G401 (cell line): ENCODE measurements around the gene SF3A1. TPM values are rescaled to one million over a fixed set of nuclear protein-coding genes. Genes with fewer than 3 reads are reported as not detected.

Experiments used
- DNase-seq: peaks from one replicate; pipeline ENCODE4 v3.0.0-alpha.2; 2015; ENCODE audit warnings: low spot score
- in situ Hi-C: cut with HindIII; loops from 2 replicates; pipeline ENCODE4 v1.10.0; 2016; ENCODE audit warnings: low sequenced_read_pairs, mixed read lengths
- total RNA-seq: library from RNA; depleted of rRNA; stranded (reverse); fragments of >200 nt; shearing (Covaris generic); gene quantifications from 2 replicates; pipeline ENCODE4 v1.2.3, GENCODE V29; 2014

SF3A1 gene
- total RNA-seq, 1 experiment from 2014 or later = 25.5 TPM

- DNase-seq = no peak
- in situ Hi-C loops = no loop called here
These were observed 63.7 kb downstream of the SF3A1 start for GRCh38 chr22:30293026-30293425.

- in situ Hi-C loops = no loop called here
- peak; percentile 61 for DNase-seq
These were observed 64.4 kb downstream of the SF3A1 start for GRCh38 chr22:30292069-30292970.

GRCh38 chr22:30291058-30291892 lies 65.4 kb downstream of the SF3A1 start:
- peak; percentile 63 for DNase-seq
- in situ Hi-C loops = no loop called here

GRCh38 chr22:30290342-30291057 lies 66.2 kb downstream of the SF3A1 start:
- in situ Hi-C loops = no loop called here

GRCh38 chr22:30289980-30290313 lies 66.7 kb downstream of the SF3A1 start:
- in situ Hi-C loops = loop anchor here (5.0 kb wide), 1 partner anchor 102 kb away; no protein-coding TSS in a partner anchor
- DNase-seq = no peak

More at GRCh38 chr22:30290342-30291057, 66.2 kb downstream of the SF3A1 start:
- DNase-seq = peak; percentile 16

- in situ Hi-C loops = loop anchor here (5.0 kb wide), 1 partner anchor 103 kb away; no protein-coding TSS in a partner anchor
- DNase-seq = peak; percentile 92
These were observed 67.3 kb downstream of the SF3A1 start, which contains the start of gene CASTOR1 for GRCh38 chr22:30289141-30289979. CASTOR1 (minus strand) TSS chr22:30289505; CDS start chr22:30289497, 8 bp downstream.

- in situ Hi-C loops = loop anchor here (5.0 kb wide), 1 partner anchor 104 kb away; no protein-coding TSS in a partner anchor
- no peak for DNase-seq
These were observed 68.1 kb downstream of the SF3A1 start for GRCh38 chr22:30288419-30289140.

- in situ Hi-C loops = loop anchor here (5.0 kb wide), 1 partner anchor 104 kb away; no protein-coding TSS in a partner anchor
- peak; percentile 80 for DNase-seq
These were observed 68.9 kb downstream of the SF3A1 start for GRCh38 chr22:30287648-30288418.

- peak; percentile 51 for DNase-seq
- in situ Hi-C loops = loop anchor here (5.0 kb wide), 1 partner anchor 105 kb away; no protein-coding TSS in a partner anchor
These were observed 69.7 kb downstream of the SF3A1 start for GRCh38 chr22:30286813-30287647.

- no peak for DNase-seq
These were observed 70.4 kb downstream of the SF3A1 start for GRCh38 chr22:30286331-30286730.

GRCh38 chr22:30285846-30286200 lies 70.9 kb downstream of the SF3A1 start:
- in situ Hi-C loops = loop anchor here (5.0 kb wide), 1 partner anchor 106 kb away; no protein-coding TSS in a partner anchor
- DNase-seq = no peak

More at GRCh38 chr22:30286331-30286730, 70.4 kb downstream of the SF3A1 start:
- in situ Hi-C loops = loop anchor here (5.0 kb wide), 1 partner anchor 106 kb away; no protein-coding TSS in a partner anchor

- in situ Hi-C loops = loop anchor here (5.0 kb wide), 1 partner anchor 107 kb away; no protein-coding TSS in a partner anchor
These were observed 71.4 kb downstream of the SF3A1 start for GRCh38 chr22:30285176-30285845.

GRCh38 chr22:30284666-30285065 lies 72.0 kb downstream of the SF3A1 start:
- no peak for DNase-seq
- in situ Hi-C loops = loop anchor here (5.0 kb wide), 1 partner anchor 108 kb away; no protein-coding TSS in a partner anchor

More at GRCh38 chr22:30285176-30285845, 71.4 kb downstream of the SF3A1 start:
- DNase-seq = no peak

GRCh38 chr22:30284172-30284571 lies 72.5 kb downstream of the SF3A1 start:
- no peak for DNase-seq
- in situ Hi-C loops = no loop called here

GRCh38 chr22:30283342-30283741 lies 73.4 kb downstream of the SF3A1 start:
- in situ Hi-C loops = no loop called here
- no peak for DNase-seq
